Nucleus accumbens (tissue), 56 donors: ENCODE measurements around the gene MEIKIN.

Experiments used
- DNase-seq, 56 donors: peaks; one replicate each; lab custom pipeline; 2025; lab: John Stamatoyannopoulos, UW

The MEIKIN gene

GRCh38 chr5:131818001-131818724 is 127.3 kb downstream of the MEIKIN start:
- DNase-seq = no peak

GRCh38 chr5:131814990-131815389 is 130.5 kb downstream of the MEIKIN start:
- DNase-seq = no peak

GRCh38 chr5:131812371-131813160 is 132.9 kb downstream of the MEIKIN start:
- DNase-seq = no peak

- DNase-seq = peak in 2 of 56 donors; percentile 3 to 4
Observed at GRCh38 chr5:131810510-131811249, 134.8 kb downstream of the MEIKIN start.

GRCh38 chr5:131796793-131797693 is 148.4 kb downstream of the MEIKIN start, which contains the start of gene FNIP1:
FNIP1 (minus strand) TSS chr5:131797017; CDS start chr5:131796921, 96 bp downstream.
- peak; percentile 95 to 100 (median 99) for DNase-seq

GRCh38 chr5:131795879-131796792 is 149.3 kb downstream of the MEIKIN start:
- peak in 52 of 56 donors; percentile 14 to 80 (median 65) for DNase-seq

GRCh38 chr5:131795228-131795627 is 150.2 kb downstream of the MEIKIN start:
- no peak for DNase-seq

GRCh38 chr5:131794586-131794985 is 150.9 kb downstream of the MEIKIN start:
- DNase-seq = no peak

- no peak for DNase-seq
Observed at GRCh38 chr5:131792896-131793295, 152.6 kb downstream of the MEIKIN start.

- no peak for DNase-seq
Observed at GRCh38 chr5:131791866-131792265, 153.6 kb downstream of the MEIKIN start.

- no peak for DNase-seq
Observed at GRCh38 chr5:131790550-131790949, 154.9 kb downstream of the MEIKIN start.

GRCh38 chr5:131789765-131790164 is 155.7 kb downstream of the MEIKIN start:
- no peak for DNase-seq

GRCh38 chr5:131787736-131788135 is 157.7 kb downstream of the MEIKIN start:
- no peak for DNase-seq

GRCh38 chr5:131786900-131787692 is 158.4 kb downstream of the MEIKIN start:
- DNase-seq = no peak

- DNase-seq = no peak
Observed at GRCh38 chr5:131786036-131786435, 159.4 kb downstream of the MEIKIN start.

GRCh38 chr5:131783874-131784273 is 161.6 kb downstream of the MEIKIN start:
- no peak for DNase-seq

GRCh38 chr5:131783357-131783756 is 162.1 kb downstream of the MEIKIN start:
- no peak for DNase-seq

GRCh38 chr5:131782717-131783116 is 162.7 kb downstream of the MEIKIN start:
- no peak for DNase-seq
